Stimulated activated CD4-positive, alpha-beta T cell treated with anti-CD3 and anti-CD28 coated beads, Interleukin-4, amount 100 ng/mL, for 1 hour (primary cell): ENCODE data around the gene NIP7.
A peak's percentile ranks its signal among the peaks of the same experiment; 100 is the strongest.

Source experiments
- DNase-seq: peaks from one replicate; pipeline ENCODE4 v3.0.0-alpha.2; 2020

The NIP7 gene

GRCh38 chr16:69319381-69319780, 20.2 kb upstream of the NIP7 start:
- DNase-seq: no peak

- DNase-seq: no peak
Measured at GRCh38 chr16:69319826-69320739, 19.5 kb upstream of the NIP7 start.

GRCh38 chr16:69320740-69321073, 18.9 kb upstream of the NIP7 start:
- DNase-seq: no peak

- DNase-seq: no peak
Measured at GRCh38 chr16:69321080-69321479, 18.5 kb upstream of the NIP7 start.

- DNase-seq: no peak
Measured at GRCh38 chr16:69322343-69322742, 17.2 kb upstream of the NIP7 start.

GRCh38 chr16:69323415-69323814, 16.2 kb upstream of the NIP7 start:
- no peak for DNase-seq

- no peak for DNase-seq
Measured at GRCh38 chr16:69324013-69324531, 15.5 kb upstream of the NIP7 start.

- DNase-seq: no peak
Measured at GRCh38 chr16:69324585-69325253, 14.9 kb upstream of the NIP7 start.

- DNase-seq: no peak
Measured at GRCh38 chr16:69325784-69326171, 13.8 kb upstream of the NIP7 start.

GRCh38 chr16:69326172-69326873, 13.2 kb upstream of the NIP7 start:
- DNase-seq: no peak

- DNase-seq: no peak
Measured at GRCh38 chr16:69327585-69328310, 11.8 kb upstream of the NIP7 start.

GRCh38 chr16:69328854-69329316, 10.7 kb upstream of the NIP7 start:
- DNase-seq: no peak

GRCh38 chr16:69329369-69330285, 9.9 kb upstream of the NIP7 start:
- DNase-seq: peak; percentile 57

GRCh38 chr16:69330286-69331109, 9.1 kb upstream of the NIP7 start, which contains the start of gene PDF:
TSS of gene PDF (minus strand) at chr16:69330588. CDS start at chr16:69330570, 18 bp downstream.
- peak; percentile 84 for DNase-seq

GRCh38 chr16:69334696-69335095, 4.9 kb upstream of the NIP7 start:
- no peak for DNase-seq

- no peak for DNase-seq
Measured at GRCh38 chr16:69338557-69339288, 849 bp upstream of the NIP7 start.

GRCh38 chr16:69340095-69340644, 598 bp downstream of the NIP7 start:
- DNase-seq: no peak

GRCh38 chr16:69344171-69344570, 4.6 kb downstream of the NIP7 start:
- no peak for DNase-seq

GRCh38 chr16:69345923-69346322, 6.4 kb downstream of the NIP7 start:
- no peak for DNase-seq
